GM19397 (cell line): ENCODE results near the gene TIAM1.

Experiments
- ATAC-seq: cut with Tn5 transposase; IDR thresholded peaks from one replicate; pipeline ENCODE4 v1.9.1; 2021; ENCODE audit warnings: mild to moderate bottlenecking, moderate library complexity; ENCODE audit not compliant: unreplicated experiment

Gene TIAM1

GRCh38 chr21:31356440-31356839 lies 12.4 kb upstream of the TIAM1 start:
- no peak for ATAC-seq

- ATAC-seq, result peak; percentile 63
Observed at GRCh38 chr21:31354604-31355443, 10.8 kb upstream of the TIAM1 start.

GRCh38 chr21:31354122-31354521 lies 10.1 kb upstream of the TIAM1 start:
- no peak for ATAC-seq

- ATAC-seq, result no peak
Observed at GRCh38 chr21:31352836-31353235, 8.8 kb upstream of the TIAM1 start.

- no peak for ATAC-seq
Observed at GRCh38 chr21:31351960-31352359, 7.9 kb upstream of the TIAM1 start.

GRCh38 chr21:31351438-31351837 lies 7.4 kb upstream of the TIAM1 start:
- no peak for ATAC-seq

- no peak for ATAC-seq
Observed at GRCh38 chr21:31349208-31349607, 5.1 kb upstream of the TIAM1 start.

- no peak for ATAC-seq
Observed at GRCh38 chr21:31348188-31348587, 4.1 kb upstream of the TIAM1 start.

GRCh38 chr21:31347435-31348032 lies 3.5 kb upstream of the TIAM1 start:
- no peak for ATAC-seq

GRCh38 chr21:31346256-31346821 lies 2.3 kb upstream of the TIAM1 start:
- ATAC-seq, result no peak

GRCh38 chr21:31345136-31345535 lies 1.1 kb upstream of the TIAM1 start:
- ATAC-seq, result no peak

GRCh38 chr21:31343030-31343510 lies 991 bp downstream of the TIAM1 start:
- no peak for ATAC-seq

GRCh38 chr21:31342348-31342747 lies 1.7 kb downstream of the TIAM1 start:
- ATAC-seq, result no peak

GRCh38 chr21:31340942-31341487 lies 3.0 kb downstream of the TIAM1 start:
- no peak for ATAC-seq

GRCh38 chr21:31340514-31340913 lies 3.5 kb downstream of the TIAM1 start:
- no peak for ATAC-seq

GRCh38 chr21:31339721-31340120 lies 4.3 kb downstream of the TIAM1 start:
- ATAC-seq, result no peak

- ATAC-seq, result no peak
Observed at GRCh38 chr21:31338908-31339368, 5.1 kb downstream of the TIAM1 start.

GRCh38 chr21:31337996-31338907 lies 5.8 kb downstream of the TIAM1 start:
- no peak for ATAC-seq

GRCh38 chr21:31337086-31337485 lies 7.0 kb downstream of the TIAM1 start:
- ATAC-seq, result no peak

GRCh38 chr21:31336739-31337040 lies 7.4 kb downstream of the TIAM1 start:
- no peak for ATAC-seq
